GM19395 (cell line): Measurements from ENCODE around the gene NEDD4L.

Source experiments
- ATAC-seq: cut with Tn5 transposase; IDR thresholded peaks from one replicate; pipeline ENCODE4 v1.9.1; 2021; ENCODE audit warnings: mild to moderate bottlenecking, moderate library complexity; ENCODE audit not compliant: unreplicated experiment

The NEDD4L gene

DNA sequence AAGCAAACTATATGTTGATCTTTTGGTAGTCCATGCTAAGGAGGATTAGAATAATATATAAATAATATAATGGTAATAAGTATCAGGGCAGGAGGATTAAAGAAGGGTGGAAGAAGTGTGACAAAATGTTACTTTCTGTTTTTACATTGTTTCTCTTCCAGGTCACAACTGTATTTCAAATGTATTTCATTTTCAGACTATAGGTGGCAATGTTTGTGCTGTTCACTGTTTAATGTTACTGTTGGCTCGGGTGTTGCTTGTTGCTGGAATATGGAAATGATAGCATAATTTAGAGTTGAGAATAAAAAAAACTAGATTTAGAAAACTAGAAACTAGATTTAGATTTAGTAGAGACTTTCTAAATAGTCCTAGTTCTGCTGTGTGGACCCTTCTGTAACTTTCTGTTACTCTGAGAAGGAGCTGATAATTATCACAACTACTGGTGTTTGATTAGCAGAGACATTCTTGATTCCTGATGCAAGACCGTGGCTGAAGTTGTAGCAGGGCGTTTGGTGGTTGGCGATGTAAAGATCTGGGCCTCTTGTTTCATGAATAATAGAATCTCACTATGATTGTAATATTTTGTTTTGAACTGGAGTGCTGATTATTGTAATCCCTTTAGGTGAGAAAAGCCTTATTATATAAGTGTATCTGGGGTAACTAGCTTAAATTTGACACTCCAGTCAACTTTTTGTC is 7.9 kb downstream of the NEDD4L start:
- ATAC-seq = peak; percentile 72

DNA sequence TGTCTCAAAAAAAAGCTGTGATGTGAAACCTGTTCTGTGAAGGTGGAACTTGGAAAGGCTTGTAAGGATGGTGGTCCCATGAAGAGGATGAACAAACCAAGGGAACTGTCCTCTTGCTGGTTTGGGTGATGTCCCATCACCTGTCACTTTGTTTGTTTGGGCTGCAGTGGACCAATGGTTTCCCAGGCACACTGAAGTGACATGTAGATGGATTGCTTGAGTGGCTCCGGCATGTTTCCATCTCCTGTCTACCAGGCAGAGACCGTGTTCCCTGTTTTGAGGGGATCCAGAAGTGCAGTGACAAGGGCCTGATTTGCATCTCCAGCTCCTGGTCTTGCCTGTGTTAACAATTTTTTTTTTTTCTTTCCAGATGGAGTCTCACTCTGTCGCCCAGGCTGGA is 8.9 kb downstream of the NEDD4L start:
- no peak for ATAC-seq

DNA sequence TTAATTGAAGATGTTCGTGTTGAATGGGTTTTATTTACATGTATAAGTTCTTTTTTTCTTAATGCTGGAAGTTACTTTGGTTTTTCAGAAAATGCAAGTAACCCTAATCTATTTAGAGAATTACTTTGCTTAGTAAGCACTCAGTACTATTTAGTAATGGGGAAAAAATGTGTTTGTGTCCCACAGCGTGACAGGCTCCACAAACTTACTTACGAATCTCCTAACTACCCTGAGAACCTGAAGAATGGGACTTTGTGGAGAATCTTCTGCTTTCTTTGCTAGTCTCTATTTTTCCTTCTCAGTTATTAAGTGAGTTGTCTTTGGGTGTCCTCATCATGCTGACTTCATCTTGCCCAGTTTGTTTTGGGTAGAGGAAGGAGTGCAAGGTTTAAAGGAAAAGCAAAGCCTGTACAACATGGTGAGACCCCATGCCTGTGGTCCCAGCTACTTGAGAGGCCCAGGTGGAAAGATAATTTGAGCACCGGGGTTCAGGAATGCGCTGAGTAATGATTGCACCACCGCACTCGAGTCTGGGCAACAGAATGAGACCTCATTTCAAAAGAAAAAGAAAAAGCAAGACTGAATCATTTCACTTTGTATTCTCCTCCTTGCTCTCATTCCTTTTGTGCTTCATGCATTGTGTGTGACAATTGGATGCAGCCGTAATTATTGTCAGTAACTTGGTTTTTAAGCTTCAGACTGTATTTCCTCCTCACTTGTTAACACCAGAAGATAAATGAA is 10.2 kb downstream of the NEDD4L start:
- no peak for ATAC-seq

DNA sequence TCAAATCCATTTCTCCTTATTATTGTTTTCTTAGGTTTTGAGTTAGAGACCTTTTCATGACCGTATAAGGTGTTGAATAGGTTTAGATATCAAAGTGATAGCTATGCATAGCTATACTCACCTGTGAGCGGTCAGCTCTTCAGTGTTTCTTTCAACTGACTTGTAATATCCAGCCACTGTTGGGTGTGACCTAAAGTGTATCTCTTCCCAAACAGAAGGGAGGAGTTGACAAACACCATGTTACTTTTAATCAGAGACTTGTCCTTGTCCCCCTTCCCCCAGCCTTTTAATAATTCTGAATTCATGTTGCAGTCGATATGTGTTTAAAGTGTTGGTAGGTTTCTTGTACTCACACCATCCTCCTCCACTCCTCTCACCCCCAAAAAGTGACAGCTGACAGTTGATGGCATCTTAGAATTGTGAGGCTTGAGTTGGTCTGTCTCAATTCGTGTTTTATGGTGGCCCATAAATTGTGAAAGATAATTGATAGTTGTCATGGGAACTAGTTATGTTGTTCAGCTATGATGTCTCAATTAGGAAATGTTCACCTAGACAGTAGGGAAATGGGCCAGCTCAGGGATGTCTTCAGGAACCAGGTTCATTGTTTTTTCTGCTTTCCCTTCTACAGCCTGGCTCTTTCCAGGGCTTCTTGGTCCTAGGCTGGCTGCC is 12.0 kb downstream of the NEDD4L start:
- ATAC-seq = no peak

DNA sequence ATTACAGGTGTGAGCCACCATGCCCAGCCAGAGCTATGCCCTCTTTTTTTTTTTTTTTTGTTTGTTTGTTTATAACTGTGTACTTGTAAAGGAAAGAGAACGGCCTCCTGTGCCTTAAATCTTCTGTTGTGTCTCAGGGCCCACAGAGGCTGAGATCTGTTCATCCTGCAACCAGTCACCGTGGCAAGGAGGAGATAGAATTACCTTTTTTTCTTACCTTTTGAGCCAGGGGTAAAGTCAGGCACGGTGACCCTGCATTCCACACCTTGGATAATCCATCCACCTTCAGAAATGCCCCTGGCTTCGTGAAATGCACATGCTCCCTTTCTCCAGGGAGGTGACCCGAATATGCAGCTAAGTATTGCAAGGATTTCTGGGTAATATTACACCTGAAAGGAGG is 12.8 kb downstream of the NEDD4L start:
- no peak for ATAC-seq

DNA sequence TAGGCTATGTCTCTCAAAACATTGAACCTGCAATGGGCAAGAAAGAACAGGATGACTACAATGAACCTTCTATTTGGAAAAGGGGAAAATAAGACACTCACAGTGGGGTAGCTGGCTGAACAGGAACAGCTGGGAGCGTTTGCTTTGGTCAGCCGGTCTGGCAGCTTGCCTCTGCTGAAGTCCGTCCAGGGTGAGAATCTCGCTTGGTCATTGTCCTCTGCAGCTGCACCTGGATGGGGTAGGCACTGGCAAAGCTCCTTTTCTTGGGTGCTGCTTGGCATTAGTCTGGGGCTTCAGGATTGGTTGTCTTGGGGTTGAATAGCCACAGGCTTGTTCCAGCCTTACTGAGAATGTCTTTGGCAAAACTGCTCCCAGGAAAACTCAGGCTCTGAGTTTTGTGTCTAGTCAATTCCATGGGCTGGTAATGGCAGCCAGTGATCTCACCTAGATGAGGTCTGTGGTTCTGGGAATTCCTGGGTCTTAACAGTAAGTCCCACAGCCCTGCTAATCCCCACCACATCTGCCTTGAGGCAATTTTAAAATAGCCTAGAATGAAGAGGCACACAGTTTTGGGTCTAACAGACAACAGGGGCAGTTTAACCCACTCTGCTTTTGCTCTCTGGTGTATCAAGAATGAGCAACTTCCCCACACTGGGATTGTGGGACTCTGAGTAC is 13.4 kb downstream of the NEDD4L start:
- ATAC-seq = no peak

DNA sequence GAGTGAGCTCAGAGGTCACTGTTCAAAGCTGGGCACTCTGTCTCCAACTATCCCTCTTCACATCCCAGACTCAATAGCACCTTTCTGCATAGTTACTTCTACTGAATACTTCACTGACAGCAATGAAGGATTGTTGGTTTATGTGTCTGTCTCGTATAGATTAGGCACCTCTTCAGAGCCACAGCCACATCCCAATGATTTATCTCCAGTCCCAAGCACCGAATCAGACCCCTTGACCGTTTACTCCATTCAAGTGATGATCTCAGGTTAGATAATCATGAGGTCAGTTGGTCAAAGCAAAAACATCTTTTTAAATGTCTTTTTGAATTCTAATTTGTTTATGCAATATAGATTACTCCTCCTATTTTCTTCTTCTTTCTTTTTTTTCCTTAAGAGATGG is 14.7 kb downstream of the NEDD4L start:
- no peak for ATAC-seq

DNA sequence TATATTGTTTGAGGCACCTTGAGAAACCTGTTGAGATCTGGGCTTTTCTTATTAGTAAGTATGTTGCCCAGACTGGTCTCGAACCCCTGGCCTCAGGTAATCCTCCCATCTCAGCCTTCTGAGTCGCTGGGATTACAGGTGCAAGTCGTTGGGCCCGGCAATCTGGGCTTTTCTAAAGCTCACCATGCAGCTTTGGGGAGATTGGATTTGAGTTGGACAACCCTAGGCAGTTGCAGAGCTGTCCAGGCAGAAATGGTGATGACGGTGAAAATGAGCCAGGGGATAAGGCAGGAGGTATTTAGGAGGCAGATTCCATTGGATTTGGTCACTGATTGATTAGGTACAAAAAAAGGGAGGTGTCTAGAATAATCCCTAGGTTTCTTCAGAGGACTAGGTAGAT is 16.2 kb downstream of the NEDD4L start:
- ATAC-seq = no peak

DNA sequence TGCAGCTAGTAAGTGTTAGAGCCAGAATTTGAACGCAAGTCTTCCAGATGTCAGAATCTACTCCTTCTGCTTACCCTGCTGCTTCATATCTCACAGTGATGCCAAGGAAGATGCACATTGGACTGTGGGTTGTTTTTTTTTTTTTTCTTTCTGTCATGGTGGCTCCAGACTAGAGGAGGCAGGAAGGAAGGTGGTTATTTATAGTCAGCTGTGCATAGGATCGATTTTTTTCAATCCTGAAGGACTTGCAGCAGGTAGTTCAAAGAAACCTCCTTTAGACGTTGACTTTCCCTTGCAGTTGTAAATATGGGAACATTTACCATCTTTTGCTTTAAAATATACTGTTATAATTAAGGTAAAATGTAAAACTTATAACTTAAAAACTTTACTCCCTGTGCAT is 17.3 kb downstream of the NEDD4L start:
- no peak for ATAC-seq

DNA sequence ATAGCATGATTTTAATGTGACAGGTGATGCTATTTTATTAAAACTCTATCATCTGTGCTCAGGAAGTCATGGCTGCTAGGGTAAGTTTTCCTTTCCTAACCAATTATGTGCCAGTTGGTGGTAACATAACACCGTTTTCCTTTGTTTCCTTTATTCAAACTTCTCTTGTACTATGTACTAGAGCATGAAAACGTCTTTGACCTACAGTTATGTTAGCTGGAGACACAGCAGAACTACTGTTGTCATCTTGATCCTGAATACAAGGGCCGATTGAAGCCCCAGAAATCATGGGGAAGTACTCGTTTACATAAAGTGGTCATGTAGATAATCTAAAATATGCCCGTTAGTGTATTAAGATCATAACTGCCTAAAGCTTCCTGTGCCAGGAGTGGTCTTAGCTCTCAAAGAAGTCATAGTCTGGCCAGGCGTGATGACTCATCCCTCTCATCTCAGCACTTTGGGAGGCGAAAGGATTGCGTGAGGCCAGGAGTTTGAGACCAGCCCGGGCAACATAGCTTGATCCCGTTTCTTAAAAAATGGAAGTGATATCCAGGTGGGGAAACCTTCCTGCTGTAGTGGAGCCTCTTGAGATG is 20.5 kb downstream of the NEDD4L start:
- no peak for ATAC-seq

DNA sequence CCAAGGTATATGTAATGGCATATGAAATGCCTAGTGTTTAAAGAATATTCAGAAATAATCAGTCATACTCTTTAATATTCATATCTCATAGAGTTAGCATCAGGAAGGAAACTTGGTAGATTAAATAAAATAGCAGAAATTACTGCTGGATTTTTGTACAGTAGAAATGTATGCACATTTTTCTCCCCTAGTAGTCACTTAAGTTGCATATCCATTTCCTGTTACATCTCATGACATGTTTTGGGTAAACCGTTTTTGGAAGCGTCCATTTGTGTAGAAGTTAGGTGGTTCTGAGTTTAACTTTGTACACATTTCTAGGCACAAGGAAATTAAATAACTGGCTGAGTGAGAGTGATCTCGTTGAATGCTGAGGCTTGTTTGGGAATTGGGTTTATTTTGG is 21.9 kb downstream of the NEDD4L start:
- ATAC-seq = no peak

DNA sequence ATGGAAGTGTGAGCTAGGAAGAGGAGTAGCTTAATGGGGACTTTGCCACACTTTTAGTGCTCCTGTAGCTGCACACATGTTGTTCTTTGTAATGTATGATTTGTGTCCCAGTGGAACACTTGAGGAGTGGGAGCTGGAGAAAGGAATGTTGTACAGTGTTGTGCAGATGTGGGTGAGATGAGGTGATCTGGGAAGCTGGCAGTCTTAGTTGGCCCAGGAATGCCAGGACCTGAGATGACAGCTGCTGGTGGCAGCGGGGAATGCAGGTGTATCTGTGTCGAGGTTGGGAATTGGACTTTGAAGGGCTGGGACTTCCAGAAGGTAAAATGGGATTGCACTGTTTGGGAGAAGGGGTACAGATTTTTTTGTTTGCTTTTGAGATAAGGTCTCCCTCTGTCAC is 23.6 kb downstream of the NEDD4L start:
- ATAC-seq = no peak

DNA sequence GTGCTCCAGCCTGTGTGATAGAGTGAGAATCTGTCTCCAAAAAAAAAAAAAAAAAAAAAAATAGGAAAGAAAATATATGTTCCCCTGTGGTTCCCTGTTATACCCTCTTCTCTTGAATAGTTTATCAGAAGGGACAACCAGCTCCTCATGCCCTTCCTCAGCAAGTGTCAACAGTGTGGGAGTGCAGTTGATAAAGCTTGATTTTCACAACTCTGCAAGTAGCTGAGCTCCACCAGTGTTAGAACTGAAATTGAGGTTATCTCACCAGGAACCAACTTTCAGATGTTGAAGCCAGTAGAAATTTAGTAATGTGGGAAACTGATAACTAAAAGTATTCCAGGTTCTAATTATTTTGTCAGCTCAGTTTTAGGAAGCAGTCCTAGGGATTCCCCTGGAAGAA is 25.1 kb downstream of the NEDD4L start:
- ATAC-seq = no peak

DNA sequence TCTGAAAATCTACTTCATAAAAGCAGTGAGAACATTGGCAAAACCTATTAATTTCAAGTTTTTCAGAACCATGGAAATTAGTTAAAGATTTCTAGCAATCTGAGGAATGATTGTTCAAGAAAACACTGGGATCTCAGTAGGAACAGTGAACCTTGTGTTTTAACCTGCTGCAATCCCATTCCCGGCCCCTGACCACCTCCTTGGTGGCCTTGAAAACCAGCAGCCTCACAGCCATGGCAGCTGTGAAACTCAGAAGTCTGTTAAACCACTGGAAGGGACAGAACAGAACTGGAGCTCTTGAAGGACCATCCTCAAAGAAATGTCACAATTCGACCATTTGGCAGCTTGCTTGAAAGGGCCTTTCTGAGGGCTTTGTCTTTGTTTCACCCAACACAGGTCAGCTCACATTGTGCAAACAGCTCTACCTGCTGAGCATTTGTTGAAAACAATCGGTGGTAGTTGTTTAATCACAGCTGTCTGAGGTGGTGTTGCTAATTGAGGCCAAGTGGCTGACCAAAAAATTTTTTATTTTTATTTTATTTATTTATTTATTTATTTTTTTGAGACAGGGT is 25.8 kb downstream of the NEDD4L start:
- ATAC-seq = no peak

DNA sequence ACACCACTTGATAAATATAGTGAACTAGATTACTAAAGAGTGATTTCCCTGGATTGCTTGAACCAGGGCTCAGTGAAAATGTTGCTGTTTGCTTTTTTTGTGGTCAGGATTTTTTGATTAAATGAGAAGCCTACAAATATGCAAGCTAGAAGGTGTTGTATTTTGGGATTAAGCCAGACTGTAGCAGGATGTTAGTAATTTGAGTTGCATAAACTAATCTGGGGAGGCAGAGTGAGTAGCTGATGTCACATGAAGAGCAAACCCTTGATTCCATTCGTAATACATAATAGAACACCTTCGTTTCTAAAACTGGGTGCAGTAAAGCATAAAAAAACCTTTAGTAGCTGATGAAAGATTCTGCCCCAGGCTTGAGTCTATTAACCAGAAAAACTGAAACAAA is 32.0 kb downstream of the NEDD4L start:
- ATAC-seq = no peak

DNA sequence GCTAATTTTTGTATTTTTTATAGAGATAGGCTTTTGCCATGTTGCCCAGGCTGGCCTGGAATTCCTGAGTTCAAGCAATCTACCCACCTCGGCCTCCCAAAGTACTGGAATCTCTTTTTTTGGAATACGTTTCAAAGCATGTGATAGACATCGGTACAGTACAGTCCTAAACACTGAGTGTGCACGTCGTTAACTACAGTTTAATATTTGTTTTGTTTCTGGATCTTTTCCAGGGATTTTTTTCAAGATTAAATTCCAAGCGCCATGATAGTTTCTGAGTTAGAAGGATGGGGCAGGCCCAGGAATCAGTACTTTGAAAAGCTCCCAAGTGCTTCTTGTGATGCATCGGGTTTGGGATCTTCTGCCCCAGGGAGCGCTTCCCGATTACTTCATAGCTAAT is 33.3 kb downstream of the NEDD4L start:
- ATAC-seq = no peak

DNA sequence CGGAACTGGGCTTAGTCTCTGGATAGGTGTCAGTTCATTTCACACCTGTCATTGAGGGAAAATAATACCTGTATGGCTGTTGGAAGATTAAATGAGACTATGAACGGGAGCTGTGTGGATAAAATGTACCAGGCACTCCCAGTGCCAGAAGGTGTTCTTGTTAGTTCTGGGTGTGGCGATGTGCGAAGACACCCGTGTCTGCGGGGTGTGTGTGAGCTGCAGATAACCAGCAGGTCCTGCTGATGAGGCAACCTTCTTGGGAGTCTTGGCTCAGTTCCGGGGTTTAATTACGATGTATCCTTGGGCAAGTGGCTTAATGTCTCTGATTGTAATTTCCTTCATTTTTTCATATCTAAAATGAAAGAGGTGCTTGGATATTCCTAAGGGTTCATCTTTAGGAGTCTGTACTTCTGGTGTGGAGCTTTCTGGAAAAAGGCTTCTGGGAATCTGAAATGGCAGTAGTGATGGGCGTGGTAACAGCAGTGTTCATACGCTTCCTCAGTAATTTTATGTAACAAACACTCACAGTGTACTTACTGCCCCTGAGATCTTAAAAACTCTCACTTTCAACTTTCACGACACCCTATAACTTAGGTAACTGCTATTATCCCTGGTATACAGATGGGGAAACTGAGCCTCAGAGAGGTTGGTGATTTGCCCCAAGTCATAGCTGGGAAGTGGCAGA is 35.0 kb downstream of the NEDD4L start:
- no peak for ATAC-seq

DNA sequence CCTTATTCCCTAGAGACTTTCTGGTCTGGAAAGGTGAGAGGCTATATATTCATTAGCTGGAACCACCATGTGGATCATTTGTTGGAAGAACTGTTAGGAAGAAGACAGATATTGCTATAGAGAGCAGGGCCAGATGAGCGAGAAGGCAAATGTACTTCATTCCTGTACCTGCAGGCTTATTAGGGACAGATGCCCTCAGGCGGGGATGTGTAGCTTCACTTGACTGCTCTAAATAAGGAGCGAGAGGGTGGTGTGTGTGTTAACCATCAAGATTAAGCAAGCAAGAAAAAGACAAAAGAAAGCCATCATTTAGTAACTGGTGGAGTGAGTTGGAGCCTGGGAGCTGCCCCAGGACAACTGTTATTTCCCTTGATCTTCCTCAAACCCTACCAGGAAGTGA is 36.4 kb downstream of the NEDD4L start:
- no peak for ATAC-seq

DNA sequence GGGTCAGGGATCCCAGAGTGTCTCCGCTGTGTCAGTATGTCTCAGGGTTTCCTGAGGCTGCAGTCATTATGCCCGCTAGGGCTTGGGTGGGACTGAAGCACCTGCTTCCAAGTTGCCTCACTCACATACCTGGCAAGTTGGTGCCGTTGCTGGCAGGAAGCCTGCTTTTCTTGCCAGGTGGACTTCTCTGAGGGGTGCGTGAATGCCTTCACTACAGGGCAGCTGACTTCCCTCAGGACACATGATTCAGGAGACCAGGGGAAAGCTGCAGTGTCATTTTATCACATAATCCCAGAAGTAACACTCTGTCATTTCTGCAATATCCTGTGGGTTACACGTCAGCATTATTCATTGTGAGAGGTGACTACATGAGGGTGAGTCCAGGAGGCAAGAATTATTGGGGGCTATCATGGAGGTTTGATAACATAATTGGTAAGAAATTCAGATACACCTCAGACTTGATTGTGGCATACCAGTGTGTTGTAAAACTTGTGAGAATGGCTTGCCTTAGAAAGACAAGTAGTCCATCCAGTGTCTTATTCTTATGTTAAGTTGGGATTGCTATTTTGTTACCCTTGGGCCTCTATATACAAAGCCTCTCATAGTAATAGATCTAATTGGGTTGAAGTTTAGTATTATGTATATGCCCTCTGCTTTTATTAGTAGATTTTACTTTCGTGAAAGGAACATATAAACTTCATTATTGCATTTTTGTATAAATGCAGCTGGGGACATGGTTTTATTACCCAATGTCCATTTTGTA is 44.1 kb downstream of the NEDD4L start:
- no peak for ATAC-seq

DNA sequence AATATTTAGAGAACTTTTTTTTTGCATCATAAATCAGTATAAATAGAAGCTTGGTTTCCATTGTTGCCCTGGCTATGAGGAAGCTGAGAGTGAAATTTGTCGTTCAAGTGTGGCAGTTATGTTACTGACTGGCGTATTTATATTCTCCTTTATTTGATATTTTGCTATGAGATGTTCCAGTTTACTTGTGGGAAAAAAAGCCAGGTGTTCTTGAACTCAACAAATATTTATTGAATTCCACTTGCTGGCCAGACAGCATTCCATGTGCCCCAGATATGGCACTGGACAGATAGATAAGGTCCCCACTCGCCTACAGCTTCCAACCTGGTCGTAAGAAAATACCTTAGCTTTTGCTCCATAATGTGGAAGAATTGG is 44.7 kb downstream of the NEDD4L start:
- no peak for ATAC-seq
